GM12873 (cell line): ENCODE results near the gene SLC22A23.
A peak's percentile ranks its signal among the peaks of the same experiment; 100 is the strongest.

Source experiments
- TF ChIP-seq, protein P1 (sequence below): IDR thresholded peaks from 2 replicates; pipeline ENCODE4 v1.5.1; 2012; ENCODE audit warnings: low read depth, mild to moderate bottlenecking, moderate library complexity, low read length, control low read depth; ENCODE audit not compliant: insufficient read depth; ENCODE audit errors: missing control alignments

Gene SLC22A23

GRCh38 chr6:3333263-3333662 is 123.6 kb downstream of the SLC22A23 start:
- TF ChIP-seq, protein P1, sequence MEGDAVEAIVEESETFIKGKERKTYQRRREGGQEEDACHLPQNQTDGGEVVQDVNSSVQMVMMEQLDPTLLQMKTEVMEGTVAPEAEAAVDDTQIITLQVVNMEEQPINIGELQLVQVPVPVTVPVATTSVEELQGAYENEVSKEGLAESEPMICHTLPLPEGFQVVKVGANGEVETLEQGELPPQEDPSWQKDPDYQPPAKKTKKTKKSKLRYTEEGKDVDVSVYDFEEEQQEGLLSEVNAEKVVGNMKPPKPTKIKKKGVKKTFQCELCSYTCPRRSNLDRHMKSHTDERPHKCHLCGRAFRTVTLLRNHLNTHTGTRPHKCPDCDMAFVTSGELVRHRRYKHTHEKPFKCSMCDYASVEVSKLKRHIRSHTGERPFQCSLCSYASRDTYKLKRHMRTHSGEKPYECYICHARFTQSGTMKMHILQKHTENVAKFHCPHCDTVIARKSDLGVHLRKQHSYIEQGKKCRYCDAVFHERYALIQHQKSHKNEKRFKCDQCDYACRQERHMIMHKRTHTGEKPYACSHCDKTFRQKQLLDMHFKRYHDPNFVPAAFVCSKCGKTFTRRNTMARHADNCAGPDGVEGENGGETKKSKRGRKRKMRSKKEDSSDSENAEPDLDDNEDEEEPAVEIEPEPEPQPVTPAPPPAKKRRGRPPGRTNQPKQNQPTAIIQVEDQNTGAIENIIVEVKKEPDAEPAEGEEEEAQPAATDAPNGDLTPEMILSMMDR: no peak

DNA sequence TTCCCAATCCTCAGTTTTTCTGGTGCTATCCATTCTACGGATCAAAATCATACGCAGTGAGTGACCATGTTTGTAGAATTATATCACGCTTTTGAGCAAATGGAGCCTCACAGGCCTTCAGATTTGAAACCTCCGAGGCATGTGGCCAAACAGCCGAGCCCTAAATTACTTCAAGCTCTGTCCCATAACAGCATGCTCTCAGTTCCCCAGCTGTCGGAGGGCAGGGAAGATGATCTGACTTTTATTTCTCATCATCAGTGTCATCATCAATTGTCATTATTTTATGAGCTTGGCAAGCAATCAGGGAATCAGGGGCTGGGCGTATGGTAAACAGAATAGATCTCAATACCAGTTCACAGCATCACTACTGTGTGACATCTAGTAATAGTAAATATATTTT is 124.9 kb downstream of the SLC22A23 start:
- TF ChIP-seq, protein P1: no peak

- TF ChIP-seq, protein P1: no peak
Measured at GRCh38 chr6:3331494-3331893, 125.4 kb downstream of the SLC22A23 start.

GRCh38 chr6:3330199-3330598 is 126.7 kb downstream of the SLC22A23 start:
- TF ChIP-seq, protein P1: peak; percentile 36

- TF ChIP-seq, protein P1: no peak
Measured at GRCh38 chr6:3329393-3330051, 127.3 kb downstream of the SLC22A23 start.

- TF ChIP-seq, protein P1: no peak
Measured at GRCh38 chr6:3328796-3329195, 128.1 kb downstream of the SLC22A23 start.

GRCh38 chr6:3328145-3328544 is 128.7 kb downstream of the SLC22A23 start:
- TF ChIP-seq, protein P1: no peak

DNA sequence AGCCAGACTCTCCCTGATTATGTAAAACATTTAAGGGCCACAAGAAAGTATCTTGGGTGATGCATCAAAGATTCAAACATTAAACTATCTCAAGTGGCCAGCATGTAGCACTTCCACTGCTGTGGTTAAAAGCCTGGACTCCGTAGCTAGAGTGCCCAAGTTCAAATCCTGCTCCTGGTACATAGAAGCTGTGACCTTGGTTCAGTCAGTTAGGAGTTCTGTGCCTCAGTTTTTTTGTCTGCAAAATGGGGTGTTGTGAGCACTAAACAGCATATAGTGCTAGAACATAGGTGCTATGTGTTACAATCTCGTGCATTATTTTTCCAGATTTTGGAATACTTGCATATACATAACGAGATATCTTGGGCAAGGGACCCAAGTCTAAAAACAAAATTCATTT is 129.4 kb downstream of the SLC22A23 start:
- TF ChIP-seq, protein P1: no peak
